Stomach smooth muscle (tissue), 2 donors: Measurements from ENCODE around the gene GRHL3.

ENCODE experiments used
- H3K27ac ChIP-seq: one replicate; pipeline ENCODE4 v1.7.0; 2013; ENCODE audit warnings: mild to moderate bottlenecking, low read length, inconsistent platforms
- H3K27me3 ChIP-seq, 2 donors: one replicate each; pipeline ENCODE4 v1.7.0; 2013; ENCODE audit warnings: low read length in 2 of 2; ENCODE audit not compliant: insufficient read depth in 2 of 2, control insufficient read depth in 1 of 2
- H3K36me3 ChIP-seq, 2 donors: one replicate each; pipeline ENCODE4 v1.7.0; 2013; ENCODE audit warnings: low read length in 2 of 2; ENCODE audit not compliant: control insufficient read depth in 2 of 2, insufficient read depth in 2 of 2
- H3K4me1 ChIP-seq: one replicate; pipeline ENCODE4 v1.7.0; 2013; ENCODE audit warnings: low read length; ENCODE audit not compliant: control insufficient read depth, insufficient read depth
- H3K4me3 ChIP-seq, 2 donors: one replicate each; pipeline ENCODE4 v1.7.0; 2013; ENCODE audit warnings: low read length in 2 of 2
- H3K9ac ChIP-seq, 2 donors: one replicate each; pipeline ENCODE4 v1.7.0; 2013; ENCODE audit warnings: low read length in 2 of 2, mild to moderate bottlenecking in 1 of 2
- H3K9me3 ChIP-seq, 2 donors: one replicate each; pipeline ENCODE4 v1.7.0; 2013; ENCODE audit warnings: low read length in 2 of 2; ENCODE audit not compliant: control insufficient read depth in 2 of 2
- donor health status: healthy.
- donor health status: Pancreatic carcinoma.

Gene GRHL3

GRCh38 chr1:24343412-24344089 is 24.4 kb downstream of the GRHL3 start:
- no peaks in the 10 kb centered on the region for H3K36me3 ChIP-seq
- no peak overlapping the region for H3K9ac ChIP-seq
- H3K27me3 ChIP-seq, result peaks cover 0 to 3% of the 10 kb centered on the region in 2 donors
- no peak overlapping the region for H3K4me3 ChIP-seq
- H3K4me1 ChIP-seq, result no peaks in the 10 kb centered on the region
- H3K9me3 ChIP-seq, result no peaks in the 10 kb centered on the region
- H3K27ac ChIP-seq, result no peak overlapping the region

- Histone ChIP-seq H3K36me3 (no peaks in the 10 kb centered on the region), H3K27ac (no peak overlapping the region), H3K4me1 (no peaks in the 10 kb centered on the region), H3K9ac (no peak overlapping the region), H3K27me3 (peaks cover 0 to 3% of the 10 kb centered on the region in 2 donors), H3K9me3 (no peaks in the 10 kb centered on the region), H3K4me3 (no peak overlapping the region)
Observed at GRCh38 chr1:24344090-24344742, 25.1 kb downstream of the GRHL3 start.

DNA sequence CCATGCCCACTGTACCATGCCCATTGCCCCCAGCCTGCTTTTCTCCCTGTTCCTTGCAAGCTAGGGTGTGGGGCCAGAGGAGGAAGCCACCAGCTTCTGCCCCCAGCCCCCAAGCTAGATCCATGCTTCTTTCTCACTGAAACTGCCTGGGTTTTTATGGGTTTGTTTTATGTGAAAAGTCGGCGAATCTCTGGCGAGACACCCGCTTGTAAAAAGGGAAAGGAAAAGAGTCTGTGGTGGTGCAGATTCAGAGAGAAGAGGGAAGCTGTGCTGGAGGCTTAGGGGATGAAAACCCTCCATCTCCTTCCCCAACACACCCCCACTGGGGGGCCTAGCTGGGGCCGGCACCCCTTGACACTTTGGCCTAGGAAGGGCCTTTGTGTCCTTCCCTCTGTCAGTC is 26.2 kb downstream of the GRHL3 start:
- H3K4me1 ChIP-seq, result no peaks in the 10 kb centered on the region
- no peak overlapping the region for H3K9ac ChIP-seq
- H3K27me3 ChIP-seq, result peaks cover 0 to 3% of the 10 kb centered on the region in 2 donors
- no peaks in the 10 kb centered on the region for H3K9me3 ChIP-seq
- H3K36me3 ChIP-seq, result no peaks in the 10 kb centered on the region
- no peak overlapping the region for H3K27ac ChIP-seq
- H3K4me3 ChIP-seq, result no peak overlapping the region

- Histone ChIP-seq H3K4me1 (no peaks in the 10 kb centered on the region), H3K27me3 (peaks cover 0 to 3% of the 10 kb centered on the region in 2 donors), H3K4me3 (no peak overlapping the region), H3K27ac (no peak overlapping the region), H3K9ac (no peak overlapping the region), H3K9me3 (no peaks in the 10 kb centered on the region), H3K36me3 (no peaks in the 10 kb centered on the region)
Observed at GRCh38 chr1:24347159-24347934, 28.2 kb downstream of the GRHL3 start.

- Histone ChIP-seq H3K36me3 (no peaks in the 10 kb centered on the region), H3K9me3 (no peaks in the 10 kb centered on the region), H3K4me1 (no peaks in the 10 kb centered on the region), H3K9ac (no peak overlapping the region), H3K27me3 (peaks cover 0 to 3% of the 10 kb centered on the region in 2 donors), H3K4me3 (no peak overlapping the region), H3K27ac (no peak overlapping the region)
Observed at GRCh38 chr1:24348196-24348595, 29.0 kb downstream of the GRHL3 start.

- H3K9ac ChIP-seq, result no peak overlapping the region
- H3K36me3 ChIP-seq, result no peaks in the 10 kb centered on the region
- no peak overlapping the region for H3K27ac ChIP-seq
- no peak overlapping the region for H3K4me3 ChIP-seq
- H3K9me3 ChIP-seq, result no peaks in the 10 kb centered on the region
- H3K4me1 ChIP-seq, result no peaks in the 10 kb centered on the region
- peaks cover 0 to 3% of the 10 kb centered on the region in 2 donors for H3K27me3 ChIP-seq
Observed at GRCh38 chr1:24349891-24350290, 30.7 kb downstream of the GRHL3 start.

GRCh38 chr1:24351247-24351646 is 32.1 kb downstream of the GRHL3 start:
- Histone ChIP-seq H3K9ac (no peak overlapping the region), H3K4me1 (no peaks in the 10 kb centered on the region), H3K4me3 (no peak overlapping the region), H3K36me3 (no peaks in the 10 kb centered on the region), H3K9me3 (no peaks in the 10 kb centered on the region), H3K27me3 (no peaks in the 10 kb centered on the region), H3K27ac (no peak overlapping the region)

DNA sequence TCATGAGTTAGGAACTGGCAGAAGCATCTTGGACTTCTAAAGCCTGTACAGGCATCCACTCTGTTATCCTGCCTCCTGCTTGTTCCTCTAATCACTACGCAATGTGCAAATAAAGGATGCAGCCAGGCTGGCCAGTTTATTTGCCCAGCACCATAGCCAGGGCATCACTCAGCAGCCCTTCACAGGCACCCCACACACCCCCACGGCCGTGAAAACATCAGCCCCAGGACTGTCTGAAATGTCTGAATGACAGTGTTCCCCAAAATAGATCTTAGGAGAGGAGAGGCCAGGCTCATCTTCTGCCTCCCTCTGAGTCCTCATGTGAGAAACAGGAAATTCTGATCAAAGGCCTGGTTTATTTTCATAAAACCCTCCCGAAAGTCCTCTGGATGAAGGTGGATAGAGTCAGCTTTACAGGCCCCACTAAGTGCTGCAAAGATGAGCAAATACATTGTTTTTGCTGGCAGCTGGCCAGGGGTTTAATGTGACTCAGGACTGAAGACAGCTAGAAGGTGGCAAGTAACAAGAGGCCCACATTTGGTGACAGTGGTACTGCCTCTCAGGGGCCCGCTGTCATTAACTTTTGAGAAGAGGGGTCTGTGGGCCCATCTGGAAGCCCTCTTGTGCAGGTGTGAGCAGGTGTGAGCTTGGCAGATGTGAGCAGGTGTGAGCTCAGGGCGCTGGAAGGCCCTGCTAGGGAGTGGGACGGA is 32.9 kb downstream of the GRHL3 start:
- H3K36me3 ChIP-seq, result peaks cover 0 to 1% of the 10 kb centered on the region in 2 donors
- no peaks in the 10 kb centered on the region for H3K27me3 ChIP-seq
- H3K9me3 ChIP-seq, result no peaks in the 10 kb centered on the region
- no peak overlapping the region for H3K9ac ChIP-seq
- H3K4me1 ChIP-seq, result no peaks in the 10 kb centered on the region
- no peak overlapping the region for H3K4me3 ChIP-seq
- no peak overlapping the region for H3K27ac ChIP-seq

- H3K4me1 ChIP-seq, result no peaks in the 10 kb centered on the region
Observed at GRCh38 chr1:24353292-24353891, 34.2 kb downstream of the GRHL3 start.

DNA sequence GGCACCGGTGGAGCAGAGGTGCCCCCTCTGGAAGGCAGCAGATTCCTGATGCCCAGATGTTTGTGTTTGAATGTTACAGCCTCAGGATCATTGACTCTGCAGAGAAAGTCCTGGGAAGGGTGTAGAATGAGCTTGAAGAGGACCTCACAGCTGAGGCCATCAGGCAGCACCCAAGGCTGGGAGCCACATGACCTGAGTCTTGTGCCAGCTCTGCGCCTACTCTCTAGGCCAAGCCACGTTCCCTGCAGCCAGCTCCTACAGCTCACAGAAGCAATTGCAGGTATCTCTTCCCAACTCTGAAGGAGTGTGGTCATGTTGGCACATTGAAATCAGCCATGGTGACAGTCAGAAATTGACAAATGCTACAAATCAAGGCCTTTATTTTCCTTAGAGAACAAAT is 36.3 kb downstream of the GRHL3 start:
- Histone ChIP-seq H3K4me3 (no peak overlapping the region), H3K27ac (no peak overlapping the region), H3K4me1 (no peaks in the 10 kb centered on the region), H3K27me3 (no peaks in the 10 kb centered on the region), H3K36me3 (peaks cover 3 to 9% of the 10 kb centered on the region in 2 donors), H3K9me3 (no peaks in the 10 kb centered on the region), H3K9ac (no peak overlapping the region)

More at GRCh38 chr1:24353292-24353891, 34.2 kb downstream of the GRHL3 start:
- H3K27me3 ChIP-seq, result no peaks in the 10 kb centered on the region
- H3K36me3 ChIP-seq, result peaks cover 0 to 6% of the 10 kb centered on the region in 2 donors
- H3K9me3 ChIP-seq, result no peaks in the 10 kb centered on the region
- no peak overlapping the region for H3K4me3 ChIP-seq
- no peak overlapping the region for H3K27ac ChIP-seq
- no peak overlapping the region for H3K9ac ChIP-seq
